Fibroblast of pulmonary artery (primary cell): Measurements from ENCODE around the gene NCOA3.
A peak's percentile ranks its signal among the peaks of the same experiment; 100 is the strongest.

Experiments
- DNase-seq: peaks from one replicate; pipeline ENCODE4 v3.0.0-alpha.2; 2010; ENCODE audit warnings: low read depth
- H3K4me3 ChIP-seq: replicated peaks from 2 replicates; pipeline ENCODE4 v1.5.1; 2011; ENCODE audit warnings: low read depth, mild to moderate bottlenecking, control low read depth, low read length, moderate library complexity
- CTCF ChIP-seq: IDR thresholded peaks from 2 replicates; pipeline ENCODE4 v1.5.1; 2011; ENCODE audit warnings: mild to moderate bottlenecking, control low read depth, low read length, inconsistent platforms; ENCODE audit errors: missing control alignments

The NCOA3 gene

GRCh38 chr20:47603260-47603659 lies 101.6 kb downstream of the NCOA3 start:
- no peak for TF ChIP-seq CTCF
- no peak for DNase-seq
- H3K4me3 ChIP-seq: no peak overlapping the region

- TF ChIP-seq CTCF: no peak
- no peak overlapping the region for H3K4me3 ChIP-seq
- DNase-seq: no peak
These were observed 104.2 kb downstream of the NCOA3 start for GRCh38 chr20:47605673-47606413.

GRCh38 chr20:47606414-47606982 lies 104.8 kb downstream of the NCOA3 start:
- DNase-seq: no peak
- no peak for TF ChIP-seq CTCF
- H3K4me3 ChIP-seq: no peak overlapping the region

- TF ChIP-seq CTCF: no peak
- no peak overlapping the region for H3K4me3 ChIP-seq
- peak; percentile 48 for DNase-seq
These were observed 105.4 kb downstream of the NCOA3 start for GRCh38 chr20:47606983-47607613.

GRCh38 chr20:47609001-47609400 lies 107.3 kb downstream of the NCOA3 start:
- no peak overlapping the region for H3K4me3 ChIP-seq
- TF ChIP-seq CTCF: no peak
- no peak for DNase-seq

- DNase-seq: peak; percentile 89
- TF ChIP-seq CTCF: no peak
- no peak overlapping the region for H3K4me3 ChIP-seq
These were observed 108.7 kb downstream of the NCOA3 start for GRCh38 chr20:47610247-47610944.
